Activated naive CD8-positive, alpha-beta T cell treated with anti-CD3 and anti-CD28 coated beads, Interleukin-2, amount 10 ng/mL, durations not matched to agents 7 days and 5 days (primary cell): Measurements from ENCODE around the gene GLI3. TPM values are rescaled to one million over a fixed set of nuclear protein-coding genes. Genes with fewer than 3 reads are reported as not detected.

Experiments used
- ATAC-seq: fragments of 150-1000 bp; cut with Tn5 transposase; one replicate; pipeline ENCODE4 v1.10.0; 2021; ENCODE audit warnings: low read depth, moderate library complexity
- POLR2A ChIA-PET: fragments of 350-600 bp; sonication (Branson Sonifier 250); formaldehyde crosslinking; loops from one replicate; lab custom pipeline; 2021; ENCODE audit warnings: antibody characterized with exemption; lab: Charles Lee
- DNase-seq: peaks from one replicate; pipeline ENCODE4 v3.0.0; 2021
- H3K27ac Mint-ChIP-seq: one replicate; pipeline ENCODE4 v1.8.0; 2022; ENCODE audit warnings: mild to moderate bottlenecking, mixed read lengths
- H3K27me3 Mint-ChIP-seq: one replicate; pipeline ENCODE4 v1.8.0; 2022; ENCODE audit warnings: mild to moderate bottlenecking, moderate library complexity, mixed read lengths
- H3K36me3 Mint-ChIP-seq: one replicate; pipeline ENCODE4 v1.8.0; 2021; ENCODE audit warnings: mild to moderate bottlenecking, mixed read lengths
- H3K4me1 Mint-ChIP-seq: one replicate; pipeline ENCODE4 v1.8.0; 2021; ENCODE audit warnings: mixed read lengths
- H3K4me3 Mint-ChIP-seq: one replicate; pipeline ENCODE4 v1.8.0; 2022; ENCODE audit warnings: mild to moderate bottlenecking, moderate library complexity, mixed read lengths
- H3K9me3 Mint-ChIP-seq: one replicate; pipeline ENCODE4 v1.8.0; 2021; ENCODE audit warnings: mixed read lengths
- total RNA-seq, 2 experiments: library from RNA; stranded (reverse); gene quantifications; one replicate each; pipeline ENCODE4 v1.2.3, GENCODE V29; 2021

GLI3 gene
- total RNA-seq, 2 experiments from 2014 or later: 0.75 to 1.3 TPM

GRCh38 chr7:41975849-41976248, 261.2 kb downstream of the GLI3 start:
- H3K4me1 Mint-ChIP-seq: no peaks in the 10 kb centered on the region
- no peaks in the 10 kb centered on the region for H3K36me3 Mint-ChIP-seq
- DNase-seq (no peak), ATAC-seq (no peak)
- POLR2A ChIA-PET: no interaction called here
- H3K4me3 Mint-ChIP-seq: no peak overlapping the region
- H3K27ac Mint-ChIP-seq: no peak overlapping the region
- peaks cover 10% of the 10 kb centered on the region for H3K27me3 Mint-ChIP-seq
- H3K9me3 Mint-ChIP-seq: no peaks in the 10 kb centered on the region

GRCh38 chr7:41974870-41975557, 262.0 kb downstream of the GLI3 start:
- DNase-seq: no peak
- POLR2A ChIA-PET: no interaction called here
- Mint-ChIP-seq H3K27me3 (peaks cover 10% of the 10 kb centered on the region), H3K36me3 (no peaks in the 10 kb centered on the region), H3K27ac (no peak overlapping the region), H3K9me3 (no peaks in the 10 kb centered on the region), H3K4me1 (no peaks in the 10 kb centered on the region), H3K4me3 (no peak overlapping the region)
- ATAC-seq: no peak

DNA sequence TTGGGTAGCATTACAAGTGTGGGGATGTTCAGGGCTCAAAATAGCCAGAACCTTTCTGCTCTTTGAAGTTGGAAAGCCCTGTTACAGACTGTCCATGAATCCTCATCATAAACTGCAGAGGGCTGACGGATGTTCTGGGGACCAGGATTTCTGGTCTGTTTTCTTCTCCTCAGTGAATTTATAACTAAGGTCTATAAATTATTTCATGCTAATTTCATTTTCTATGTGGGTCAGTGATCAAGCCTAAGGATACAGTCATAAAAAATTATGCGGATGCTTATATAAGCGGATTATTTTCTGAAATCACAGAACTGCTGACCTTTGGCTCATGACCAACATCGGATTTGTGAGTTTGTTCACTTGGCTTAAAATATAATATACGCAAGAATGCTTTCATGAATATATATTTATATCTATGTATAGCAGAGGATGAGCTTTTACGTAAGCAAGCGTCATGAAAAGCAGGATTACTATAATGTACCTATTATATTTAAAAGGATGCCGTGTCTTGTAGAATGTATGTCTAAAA, 263.7 kb downstream of the GLI3 start:
- Mint-ChIP-seq H3K4me3 (no peak overlapping the region), H3K9me3 (no peaks in the 10 kb centered on the region), H3K36me3 (no peaks in the 10 kb centered on the region), H3K4me1 (no peaks in the 10 kb centered on the region), H3K27me3 (peaks cover 10% of the 10 kb centered on the region), H3K27ac (no peak overlapping the region)
- DNase-seq (no peak), ATAC-seq (no peak)
- POLR2A ChIA-PET: no interaction called here

DNA sequence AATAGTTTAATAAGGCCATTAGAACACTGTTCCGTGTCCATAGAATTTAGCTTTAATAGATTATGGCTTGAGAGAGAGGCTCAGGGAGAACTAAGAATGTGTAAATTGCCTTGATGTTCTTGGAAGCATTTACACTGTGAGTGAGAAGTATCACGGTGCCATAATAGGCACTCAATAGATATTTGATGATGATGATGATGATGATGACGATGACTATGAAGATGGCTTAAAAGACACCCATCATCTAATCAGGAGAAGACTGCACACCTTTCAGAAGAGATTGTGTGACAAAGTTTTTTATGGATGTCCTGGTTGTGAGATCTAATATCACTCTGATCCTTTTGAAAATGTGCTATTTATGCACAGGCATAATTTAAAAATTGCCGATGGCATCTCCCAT, 264.2 kb downstream of the GLI3 start:
- Mint-ChIP-seq H3K27ac (no peak overlapping the region), H3K36me3 (no peaks in the 10 kb centered on the region), H3K27me3 (peaks cover 10% of the 10 kb centered on the region), H3K4me3 (no peak overlapping the region), H3K9me3 (no peaks in the 10 kb centered on the region), H3K4me1 (no peaks in the 10 kb centered on the region)
- ATAC-seq (no peak), DNase-seq (no peak)
- POLR2A ChIA-PET: no interaction called here

- Mint-ChIP-seq H3K4me3 (no peak overlapping the region), H3K27me3 (peaks cover 10% of the 10 kb centered on the region), H3K4me1 (no peaks in the 10 kb centered on the region), H3K9me3 (no peaks in the 10 kb centered on the region), H3K36me3 (no peaks in the 10 kb centered on the region), H3K27ac (no peak overlapping the region)
- POLR2A ChIA-PET: no interaction called here
- no peak for DNase-seq
- no peak for ATAC-seq
Observed at GRCh38 chr7:41972270-41972669, 264.7 kb downstream of the GLI3 start.

- DNase-seq (no peak), ATAC-seq (no peak)
- Mint-ChIP-seq H3K27ac (no peak overlapping the region), H3K36me3 (no peaks in the 10 kb centered on the region), H3K4me1 (no peaks in the 10 kb centered on the region), H3K27me3 (peaks cover 10% of the 10 kb centered on the region), H3K9me3 (no peaks in the 10 kb centered on the region), H3K4me3 (no peak overlapping the region)
- POLR2A ChIA-PET: no interaction called here
Observed at GRCh38 chr7:41971640-41972187, 265.3 kb downstream of the GLI3 start.

DNA sequence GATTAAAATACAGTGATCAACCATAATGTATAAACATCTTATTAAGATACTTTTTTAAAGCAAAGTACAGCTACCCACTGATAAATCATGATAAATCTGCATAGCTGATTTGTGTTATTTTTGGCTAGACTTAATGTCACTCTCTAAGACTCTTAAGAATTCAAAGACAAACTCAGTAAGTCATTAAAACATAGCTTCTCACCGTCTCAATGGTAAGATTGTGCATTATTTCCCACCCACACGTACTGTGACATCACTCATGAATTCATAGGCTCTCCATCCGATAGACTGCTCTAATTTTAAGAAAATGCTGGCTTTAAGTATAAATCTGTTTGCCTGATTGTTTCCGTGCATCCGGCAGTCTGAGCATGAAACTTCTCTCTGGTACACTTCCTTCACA, 266.1 kb downstream of the GLI3 start:
- no peaks in the 10 kb centered on the region for H3K36me3 Mint-ChIP-seq
- H3K4me1 Mint-ChIP-seq: no peaks in the 10 kb centered on the region
- no peak overlapping the region for H3K4me3 Mint-ChIP-seq
- no peak for DNase-seq
- no peak for ATAC-seq
- H3K9me3 Mint-ChIP-seq: no peaks in the 10 kb centered on the region
- H3K27ac Mint-ChIP-seq: no peak overlapping the region
- POLR2A ChIA-PET: no interaction called here
- H3K27me3 Mint-ChIP-seq: peaks cover 6% of the 10 kb centered on the region

DNA sequence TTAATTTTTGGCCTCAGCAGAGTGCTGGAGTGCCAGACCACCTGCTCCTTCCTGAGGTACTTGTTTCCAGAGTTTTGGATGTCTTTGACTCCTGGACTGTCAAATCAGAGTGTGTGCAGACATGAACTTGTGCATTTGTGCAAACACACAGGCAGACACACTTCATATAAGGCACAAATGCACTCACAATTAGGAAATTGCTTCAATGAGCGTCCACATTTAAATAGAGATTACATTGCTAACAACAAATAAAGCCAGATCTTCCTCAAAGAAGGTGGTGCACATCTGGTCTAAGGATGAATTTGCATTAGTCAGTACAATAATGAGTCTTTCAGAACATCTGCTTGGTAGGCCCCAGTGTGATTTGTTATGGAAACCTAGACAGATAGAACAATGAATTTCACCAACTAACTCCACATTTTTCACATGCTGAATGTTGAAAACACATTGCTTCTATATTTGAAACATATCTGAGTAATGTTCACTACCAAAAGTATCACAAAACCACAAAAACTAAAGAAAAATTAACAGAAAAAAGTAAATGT, 267.4 kb downstream of the GLI3 start:
- H3K27me3 Mint-ChIP-seq: peaks cover 3% of the 10 kb centered on the region
- no peaks in the 10 kb centered on the region for H3K4me1 Mint-ChIP-seq
- no peak overlapping the region for H3K27ac Mint-ChIP-seq
- H3K9me3 Mint-ChIP-seq: no peaks in the 10 kb centered on the region
- ATAC-seq (no peak), DNase-seq (no peak)
- no peak overlapping the region for H3K4me3 Mint-ChIP-seq
- no peaks in the 10 kb centered on the region for H3K36me3 Mint-ChIP-seq
- POLR2A ChIA-PET: no interaction called here

DNA sequence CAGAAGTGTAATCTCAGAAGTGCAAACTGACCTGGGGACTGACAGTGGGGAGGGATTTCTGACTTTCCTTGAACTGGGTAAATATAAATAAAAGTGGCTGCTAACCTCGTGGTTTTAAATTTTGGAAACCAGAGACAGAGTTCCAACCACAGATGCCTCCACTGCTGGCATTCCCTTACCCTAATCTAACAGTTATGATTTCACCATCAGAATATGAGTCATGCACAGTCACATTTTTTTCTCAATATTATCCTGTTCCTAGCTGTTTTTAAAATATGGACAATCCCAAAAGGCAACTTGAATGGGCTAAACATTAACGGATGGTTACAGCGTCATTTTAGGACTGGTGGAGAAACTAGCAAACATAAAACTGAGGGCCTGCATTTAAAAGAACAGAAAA, 269.9 kb downstream of the GLI3 start:
- Mint-ChIP-seq H3K9me3 (no peaks in the 10 kb centered on the region), H3K4me3 (no peak overlapping the region), H3K4me1 (no peaks in the 10 kb centered on the region), H3K36me3 (no peaks in the 10 kb centered on the region), H3K27me3 (peaks cover 5% of the 10 kb centered on the region), H3K27ac (no peak overlapping the region)
- ATAC-seq (no peak), DNase-seq (no peak)
- POLR2A ChIA-PET: no interaction called here

GRCh38 chr7:41965951-41966505, 271.0 kb downstream of the GLI3 start:
- POLR2A ChIA-PET: no interaction called here
- no peaks in the 10 kb centered on the region for H3K4me1 Mint-ChIP-seq
- no peaks in the 10 kb centered on the region for H3K9me3 Mint-ChIP-seq
- H3K4me3 Mint-ChIP-seq: no peak overlapping the region
- DNase-seq: no peak
- H3K27ac Mint-ChIP-seq: no peak overlapping the region
- H3K27me3 Mint-ChIP-seq: peaks cover 5% of the 10 kb centered on the region
- no peaks in the 10 kb centered on the region for H3K36me3 Mint-ChIP-seq
- no peak for ATAC-seq

GRCh38 chr7:41964849-41965745, 271.9 kb downstream of the GLI3 start:
- no peaks in the 10 kb centered on the region for H3K4me1 Mint-ChIP-seq
- H3K4me3 Mint-ChIP-seq: no peak overlapping the region
- H3K9me3 Mint-ChIP-seq: no peaks in the 10 kb centered on the region
- ATAC-seq: no peak
- DNase-seq: no peak
- H3K36me3 Mint-ChIP-seq: no peaks in the 10 kb centered on the region
- peaks cover 5% of the 10 kb centered on the region for H3K27me3 Mint-ChIP-seq
- POLR2A ChIA-PET: no interaction called here
- H3K27ac Mint-ChIP-seq: no peak overlapping the region

DNA sequence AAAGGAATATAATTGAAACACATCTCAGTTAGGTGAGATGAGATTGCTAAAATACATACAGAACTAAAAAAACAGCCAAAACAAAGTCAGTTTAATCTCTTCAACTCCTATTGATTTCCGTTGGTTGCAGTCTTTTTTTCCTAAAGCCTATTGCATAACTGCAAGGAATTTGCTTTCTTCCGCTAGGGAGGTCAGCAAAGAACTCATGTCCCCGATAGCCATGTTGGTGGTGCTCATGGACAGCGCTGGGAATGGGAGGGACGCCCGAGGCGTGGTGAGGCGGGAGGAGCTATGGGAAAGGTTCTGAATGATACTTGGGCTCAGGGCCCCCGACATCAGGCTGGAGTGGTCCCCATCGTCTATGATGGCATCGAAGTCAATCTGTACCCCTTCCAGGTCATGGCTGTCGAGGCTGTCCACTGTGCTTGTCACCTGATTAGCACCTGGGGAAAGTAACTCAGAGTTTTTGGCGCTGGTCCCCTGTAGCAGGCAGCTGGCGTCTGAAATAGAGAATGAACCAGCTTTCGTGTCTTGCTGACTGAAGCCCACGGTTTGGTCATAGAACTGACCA, 272.7 kb downstream of the GLI3 start:
- DNase-seq: no peak
- peaks cover 5% of the 10 kb centered on the region for H3K27me3 Mint-ChIP-seq
- no peaks in the 10 kb centered on the region for H3K9me3 Mint-ChIP-seq
- no peak overlapping the region for H3K27ac Mint-ChIP-seq
- no peaks in the 10 kb centered on the region for H3K4me1 Mint-ChIP-seq
- no peak overlapping the region for H3K4me3 Mint-ChIP-seq
- no peaks in the 10 kb centered on the region for H3K36me3 Mint-ChIP-seq
- no peak for ATAC-seq
- POLR2A ChIA-PET: no interaction called here

GRCh38 chr7:41956705-41957104, 280.3 kb downstream of the GLI3 start:
- no peaks in the 10 kb centered on the region for H3K4me1 Mint-ChIP-seq
- peaks cover 18% of the 10 kb centered on the region for H3K27me3 Mint-ChIP-seq
- POLR2A ChIA-PET: no interaction called here
- DNase-seq (no peak), ATAC-seq (no peak)
- H3K9me3 Mint-ChIP-seq: no peaks in the 10 kb centered on the region
- H3K27ac Mint-ChIP-seq: no peak overlapping the region
- H3K4me3 Mint-ChIP-seq: no peak overlapping the region
- no peaks in the 10 kb centered on the region for H3K36me3 Mint-ChIP-seq
